ENCODE results near the gene GNAI3. TPM values are rescaled to one million over a fixed set of nuclear protein-coding genes. Genes with fewer than 3 reads are reported as not detected.

GNAI3 gene
- total RNA-seq, 2 experiments from 2014 or later, result 3.8 to 6.1 TPM

DNA sequence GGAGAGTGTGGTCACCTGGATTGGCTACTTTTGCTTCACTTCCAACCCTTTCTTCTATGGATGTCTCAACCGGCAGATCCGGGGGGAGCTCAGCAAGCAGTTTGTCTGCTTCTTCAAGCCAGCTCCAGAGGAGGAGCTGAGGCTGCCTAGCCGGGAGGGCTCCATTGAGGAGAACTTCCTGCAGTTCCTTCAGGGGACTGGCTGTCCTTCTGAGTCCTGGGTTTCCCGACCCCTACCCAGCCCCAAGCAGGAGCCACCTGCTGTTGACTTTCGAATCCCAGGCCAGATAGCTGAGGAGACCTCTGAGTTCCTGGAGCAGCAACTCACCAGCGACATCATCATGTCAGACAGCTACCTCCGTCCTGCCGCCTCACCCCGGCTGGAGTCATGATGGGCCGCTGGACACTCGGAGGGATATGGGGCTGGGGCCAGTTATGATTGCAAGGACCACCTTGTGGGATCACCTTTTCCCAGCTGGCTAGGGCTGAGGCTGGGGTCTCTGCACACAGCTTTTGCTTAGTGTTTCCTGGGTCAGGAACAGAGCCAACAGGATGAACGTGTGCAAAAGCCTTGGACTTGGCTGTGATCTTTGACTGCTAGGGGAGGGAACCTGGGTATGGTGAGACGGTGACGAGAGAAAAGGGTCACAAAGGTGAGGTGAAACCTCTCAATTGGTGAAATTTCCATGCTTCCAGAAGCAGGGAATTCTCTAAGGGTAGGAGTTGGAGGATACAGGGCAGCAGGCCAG, 4.3 kb upstream of the GNAI3 start:
- POLR2A ChIA-PET, result interaction anchor here (0.6 to 1.2 kb wide), 2 partner anchors 30 to 96 kb away, joined by 3 to 4 read pairs; no protein-coding TSS in a partner anchor
- intact Hi-C loops (cut with micrococcal nuclease; ENCODE audit: unreplicated experiment), result no loop called here
- no peak for TF ChIP-seq EZH2phosphoT487 (IDR thresholded peaks at IDR 0.05; ENCODE audit: borderline replicate concordance, low read depth, low read length)
- TF ChIP-seq, protein P1, sequence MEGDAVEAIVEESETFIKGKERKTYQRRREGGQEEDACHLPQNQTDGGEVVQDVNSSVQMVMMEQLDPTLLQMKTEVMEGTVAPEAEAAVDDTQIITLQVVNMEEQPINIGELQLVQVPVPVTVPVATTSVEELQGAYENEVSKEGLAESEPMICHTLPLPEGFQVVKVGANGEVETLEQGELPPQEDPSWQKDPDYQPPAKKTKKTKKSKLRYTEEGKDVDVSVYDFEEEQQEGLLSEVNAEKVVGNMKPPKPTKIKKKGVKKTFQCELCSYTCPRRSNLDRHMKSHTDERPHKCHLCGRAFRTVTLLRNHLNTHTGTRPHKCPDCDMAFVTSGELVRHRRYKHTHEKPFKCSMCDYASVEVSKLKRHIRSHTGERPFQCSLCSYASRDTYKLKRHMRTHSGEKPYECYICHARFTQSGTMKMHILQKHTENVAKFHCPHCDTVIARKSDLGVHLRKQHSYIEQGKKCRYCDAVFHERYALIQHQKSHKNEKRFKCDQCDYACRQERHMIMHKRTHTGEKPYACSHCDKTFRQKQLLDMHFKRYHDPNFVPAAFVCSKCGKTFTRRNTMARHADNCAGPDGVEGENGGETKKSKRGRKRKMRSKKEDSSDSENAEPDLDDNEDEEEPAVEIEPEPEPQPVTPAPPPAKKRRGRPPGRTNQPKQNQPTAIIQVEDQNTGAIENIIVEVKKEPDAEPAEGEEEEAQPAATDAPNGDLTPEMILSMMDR (conservative IDR thresholded peaks at IDR 0.05; ENCODE audit: low read length), result no peak

GRCh38 chr1:109546311-109547109, 1.9 kb upstream of the GNAI3 start:
- peaks cover 25% of the 10 kb centered on the region for H3K4me1 ChIP-seq (ENCODE audit: insufficient read depth, low read length, poor library complexity, severe bottlenecking)
- H3K9me2 ChIP-seq (ENCODE audit: insufficient read depth, low read length), result no peaks in the 10 kb centered on the region
- ChIA-PET CTCF (ENCODE audit: unreplicated experiment) (interaction anchor here (0.5 to 1.5 kb wide), 7 partner anchors 40 to 438 kb away, joined by 3 to 14 read pairs (median 5); partner anchors contain the start of gene AHCYL1), POLR2A (interaction anchor here (0.6 to 1.5 kb wide), 3 partner anchors 78 to 290 kb away, joined by 3 to 6 read pairs (median 5); no protein-coding TSS in a partner anchor)
- H3K79me2 ChIP-seq (ENCODE audit: insufficient read depth, low read depth, low read length), result peaks cover 40% of the 10 kb centered on the region
- peaks cover 14% of the 10 kb centered on the region for H4K20me1 ChIP-seq (ENCODE audit: insufficient read depth, low read length)
- intact Hi-C loops (cut with micrococcal nuclease; ENCODE audit: unreplicated experiment), result loop anchor here (1.0 to 2.0 kb wide), 4 partner anchors 74 to 438 kb away; partner anchors contain the start of gene AHCYL1
- peak overlapping the region; percentile 89 for H2AFZ ChIP-seq (ENCODE audit: low read length)
- H3K9me3 ChIP-seq (ENCODE audit: low read length), result no peaks in the 10 kb centered on the region
- TF ChIP-seq, protein P1 (conservative IDR thresholded peaks at IDR 0.05; ENCODE audit: low read length), result peak; percentile 96
- TF ChIP-seq EZH2phosphoT487 (IDR thresholded peaks at IDR 0.05; ENCODE audit: borderline replicate concordance, low read depth, low read length), result no peak
- peak overlapping the region; percentile 85 for H3K4me3 ChIP-seq (ENCODE audit: low read depth, low read length, poor library complexity, severe bottlenecking)
- H3K4me2 ChIP-seq (ENCODE audit: low read length), result peak overlapping the region; percentile 95
- H3K36me3 ChIP-seq (ENCODE audit: insufficient read depth, low read length), result peaks cover 6% of the 10 kb centered on the region
- peak overlapping the region; percentile 79 for H3K27ac ChIP-seq (ENCODE audit: low read depth, low read length, poor library complexity, severe bottlenecking)
- no TSS peak for BruUV-seq (replicated peaks)
- peak; percentile 91 for DNase-seq (ENCODE audit: low spot score)

More for the DNA sequence above, 4.3 kb upstream of the GNAI3 start:
- H3K36me3 ChIP-seq (ENCODE audit: insufficient read depth, low read length), result no peaks in the 10 kb centered on the region
- no TSS peak for BruUV-seq (replicated peaks)
- no peaks in the 10 kb centered on the region for H3K9me3 ChIP-seq (ENCODE audit: low read length)
- H4K20me1 ChIP-seq (ENCODE audit: insufficient read depth, low read length), result peaks cover 2% of the 10 kb centered on the region; the same call in 1 of the 2 replicates
- H2AFZ ChIP-seq (ENCODE audit: low read length), result no peak overlapping the region
- H3K4me1 ChIP-seq (ENCODE audit: insufficient read depth, low read length, poor library complexity, severe bottlenecking), result peaks cover 14% of the 10 kb centered on the region
- DNase-seq (ENCODE audit: low spot score), result no peak
- H3K9me2 ChIP-seq (ENCODE audit: insufficient read depth, low read length), result no peaks in the 10 kb centered on the region
- no peak overlapping the region for H3K4me3 ChIP-seq (ENCODE audit: low read depth, low read length, poor library complexity, severe bottlenecking)
- no peak overlapping the region for H3K27ac ChIP-seq (ENCODE audit: low read depth, low read length, poor library complexity, severe bottlenecking)
- H3K4me2 ChIP-seq (ENCODE audit: low read length), result no peak overlapping the region
- CTCF ChIA-PET (ENCODE audit: unreplicated experiment), result interaction anchor here (0.9 kb wide), 1 partner anchor 12 kb away, joined by 4 read pairs; no protein-coding TSS in a partner anchor
- peaks cover 17% of the 10 kb centered on the region; the same call in 1 of the 2 replicates for H3K79me2 ChIP-seq (ENCODE audit: insufficient read depth, low read depth, low read length)

Data from OCI-LY7 (cell line).